Measurements from ENCODE around the gene NR1I3.
A peak's percentile ranks its signal among the peaks of the same experiment; 100 is the strongest.

NR1I3 gene

DNA sequence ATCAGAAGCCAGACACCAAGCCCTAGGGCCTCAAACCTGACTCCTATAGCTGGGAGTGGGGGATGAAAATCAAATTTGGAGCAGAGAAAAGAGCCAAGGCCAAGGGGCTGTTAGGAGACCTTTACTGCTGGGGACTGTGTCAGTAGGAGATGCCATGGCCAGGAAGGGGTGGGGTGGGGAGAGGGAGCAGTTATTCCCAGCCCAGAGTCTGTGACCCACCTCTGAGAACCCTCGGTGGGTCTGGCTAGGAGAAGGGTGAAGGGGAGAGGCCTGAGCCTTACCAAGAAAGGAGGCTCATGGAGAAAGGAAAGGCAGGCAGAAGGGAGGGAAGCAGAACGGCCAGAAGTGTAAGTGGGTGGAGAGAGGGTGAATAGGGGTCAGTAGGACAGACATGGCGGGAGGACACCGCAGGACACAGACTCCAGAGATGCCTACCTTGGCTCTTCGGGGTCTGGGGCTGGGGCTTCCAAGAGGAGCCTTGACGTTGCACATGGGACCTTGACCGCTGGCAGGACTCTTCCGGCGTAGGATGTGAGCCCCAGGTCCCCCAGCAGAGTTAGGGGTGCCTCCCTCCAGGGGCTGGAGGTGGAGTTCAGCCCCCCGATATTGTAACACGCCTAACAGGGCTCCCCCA lies 40.3 kb downstream of the NR1I3 start:
- peak overlapping the region; percentile 70 for H3K4me3 ChIP-seq (ENCODE audit: low read length)
- TF ChIP-seq, protein P1, sequence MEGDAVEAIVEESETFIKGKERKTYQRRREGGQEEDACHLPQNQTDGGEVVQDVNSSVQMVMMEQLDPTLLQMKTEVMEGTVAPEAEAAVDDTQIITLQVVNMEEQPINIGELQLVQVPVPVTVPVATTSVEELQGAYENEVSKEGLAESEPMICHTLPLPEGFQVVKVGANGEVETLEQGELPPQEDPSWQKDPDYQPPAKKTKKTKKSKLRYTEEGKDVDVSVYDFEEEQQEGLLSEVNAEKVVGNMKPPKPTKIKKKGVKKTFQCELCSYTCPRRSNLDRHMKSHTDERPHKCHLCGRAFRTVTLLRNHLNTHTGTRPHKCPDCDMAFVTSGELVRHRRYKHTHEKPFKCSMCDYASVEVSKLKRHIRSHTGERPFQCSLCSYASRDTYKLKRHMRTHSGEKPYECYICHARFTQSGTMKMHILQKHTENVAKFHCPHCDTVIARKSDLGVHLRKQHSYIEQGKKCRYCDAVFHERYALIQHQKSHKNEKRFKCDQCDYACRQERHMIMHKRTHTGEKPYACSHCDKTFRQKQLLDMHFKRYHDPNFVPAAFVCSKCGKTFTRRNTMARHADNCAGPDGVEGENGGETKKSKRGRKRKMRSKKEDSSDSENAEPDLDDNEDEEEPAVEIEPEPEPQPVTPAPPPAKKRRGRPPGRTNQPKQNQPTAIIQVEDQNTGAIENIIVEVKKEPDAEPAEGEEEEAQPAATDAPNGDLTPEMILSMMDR (conservative IDR thresholded peaks at IDR 0.05; ENCODE audit: low read length): no peak
- no peak for DNase-seq (ENCODE audit: low read depth)

DNA sequence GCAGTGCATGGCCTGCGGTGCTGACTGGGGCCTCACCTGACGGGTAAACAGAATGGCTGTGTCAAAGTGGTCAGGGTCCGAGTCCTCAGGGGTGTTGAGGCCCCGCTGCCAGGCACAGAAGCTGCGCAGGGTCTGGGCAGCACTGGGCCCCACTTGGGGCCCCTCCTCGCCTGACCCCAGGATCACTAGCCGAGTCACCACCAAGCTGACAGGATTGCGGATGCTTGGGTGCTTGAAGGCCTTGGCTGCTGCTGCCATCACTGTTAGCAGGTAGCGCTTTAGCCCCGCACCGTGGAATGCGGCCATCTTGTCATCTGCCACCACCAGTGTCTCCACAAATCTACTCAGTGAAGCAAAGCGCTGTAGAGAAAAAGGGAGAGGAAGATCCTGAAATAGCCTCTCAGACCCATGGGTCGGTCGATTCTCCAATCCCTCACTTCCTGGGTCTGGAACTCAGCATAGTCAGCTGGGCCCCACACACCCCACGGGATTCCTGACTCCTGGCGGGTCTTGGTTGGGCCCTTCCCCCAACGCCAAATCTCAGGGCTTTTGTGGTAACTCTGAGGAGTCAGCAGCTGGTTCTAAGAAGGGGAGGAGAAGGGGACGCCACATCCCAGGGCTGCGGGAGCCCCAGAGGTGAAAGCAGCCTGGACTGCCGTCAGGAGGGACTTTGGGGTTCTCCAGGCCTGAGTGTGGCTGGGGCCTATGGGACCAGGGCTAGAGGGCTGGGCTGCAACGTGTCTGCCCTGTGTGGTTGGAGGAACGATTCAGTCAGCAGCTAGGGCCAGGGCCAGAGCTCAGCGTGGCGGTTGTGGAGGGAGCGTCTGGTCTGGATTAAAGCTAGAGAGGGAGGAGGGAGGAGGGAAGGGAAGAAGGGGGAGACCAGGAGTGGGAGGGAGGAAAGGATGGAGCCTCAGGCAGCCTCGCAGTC lies 41.2 kb downstream of the NR1I3 start:
- peak; percentile 94 for DNase-seq (ENCODE audit: low read depth)
- TF ChIP-seq, protein P1 (conservative IDR thresholded peaks at IDR 0.05; ENCODE audit: low read length): no peak

DNA sequence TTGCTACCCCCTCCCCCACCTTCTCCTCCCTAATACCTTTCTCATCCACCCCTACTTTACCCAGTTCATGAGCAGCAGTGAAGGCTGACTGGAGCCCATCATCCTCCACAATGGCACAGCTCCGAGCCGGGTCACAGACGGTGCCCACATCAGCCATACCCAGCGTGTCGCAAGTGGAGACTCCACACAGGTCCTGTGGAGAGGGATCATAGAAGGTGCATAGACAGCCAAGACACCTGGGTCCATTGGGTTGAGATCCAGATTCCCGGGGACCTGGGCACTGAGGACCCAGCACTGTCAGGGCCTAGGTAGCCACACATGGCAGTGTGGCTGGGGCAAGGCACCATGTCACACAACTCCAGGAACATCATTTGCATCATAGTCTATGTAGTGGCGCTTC lies 41.9 kb downstream of the NR1I3 start:
- H3K4me3 ChIP-seq (ENCODE audit: low read length): no peak overlapping the region; the same call in 1 of the 2 replicates
- TF ChIP-seq, protein P1 (conservative IDR thresholded peaks at IDR 0.05; ENCODE audit: low read length): no peak
- no peak for DNase-seq (ENCODE audit: low read depth)

More for the DNA sequence above, 41.2 kb downstream of the NR1I3 start:
- H3K4me3 ChIP-seq (ENCODE audit: low read length): peak overlapping the region; percentile 70

- DNase-seq (ENCODE audit: low read depth): no peak
- TF ChIP-seq, protein P1 (conservative IDR thresholded peaks at IDR 0.05; ENCODE audit: low read length): no peak
- no peak overlapping the region for H3K4me3 ChIP-seq (ENCODE audit: low read length)
Observed at GRCh38 chr1:161195171-161195570, 42.8 kb downstream of the NR1I3 start.

DNA sequence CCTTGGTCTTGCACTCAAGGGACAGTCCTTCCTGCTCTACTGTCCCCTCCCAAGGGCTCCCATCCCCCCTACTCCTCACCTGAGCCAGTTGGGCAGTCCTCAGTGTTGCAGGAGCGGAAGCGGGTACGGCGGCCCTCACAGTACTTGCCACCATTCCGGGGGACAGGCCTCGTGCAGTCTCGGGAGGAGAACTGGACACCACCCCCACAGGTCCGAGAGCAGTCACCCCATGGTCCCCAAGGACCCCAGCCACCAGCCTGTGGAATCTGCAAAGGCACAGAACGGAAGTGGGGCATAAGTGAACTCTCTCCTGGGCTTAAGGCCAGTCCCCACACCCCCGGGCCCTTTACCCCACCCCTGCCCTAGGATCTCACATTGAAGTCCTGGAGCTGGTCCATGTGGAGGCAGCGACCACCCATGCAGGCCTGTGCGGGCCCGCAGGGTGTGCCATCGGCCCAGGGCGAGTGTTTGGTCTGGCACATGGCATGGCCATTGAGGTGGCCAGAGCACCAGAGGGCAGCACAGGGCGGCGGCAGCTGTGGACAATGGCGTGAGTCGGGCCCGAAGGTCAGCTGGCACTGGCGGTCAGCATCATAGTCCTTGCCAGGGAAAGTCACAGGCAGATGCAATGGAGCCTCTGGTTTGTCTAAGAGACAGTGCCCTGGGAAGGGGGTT lies 44.3 kb downstream of the NR1I3 start:
- H3K4me3 ChIP-seq (ENCODE audit: low read length): no peak overlapping the region
- DNase-seq (ENCODE audit: low read depth): no peak
- TF ChIP-seq, protein P1 (conservative IDR thresholded peaks at IDR 0.05; ENCODE audit: low read length): no peak

GRCh38 chr1:161192476-161193465 lies 45.2 kb downstream of the NR1I3 start:
- TF ChIP-seq, protein P1 (conservative IDR thresholded peaks at IDR 0.05; ENCODE audit: low read length): peak; percentile 92
- H3K4me3 ChIP-seq (ENCODE audit: low read length): no peak overlapping the region
- peak; percentile 69 for DNase-seq (ENCODE audit: low read depth)

Data from AG10803 (cell line).